DOHH2 (cell line): Measurements from ENCODE around the gene KIF1C.
A peak's percentile ranks its signal among the peaks of the same experiment; 100 is the strongest.
"Not testable (repeated sequence)": the region's sequence is repeated elsewhere in the genome, so short reads cannot be mapped to it uniquely, and the experiment has no call there.

Source experiments
- H3F3A ChIP-seq: fragments of 200-600 bp; sonication (generic), shearing (Covaris generic); 2 replicates; pipeline ENCODE4 v1.6.0; 2016; ENCODE audit warnings: antibody characterized with exemption, mild to moderate bottlenecking; ENCODE audit not compliant: control insufficient read depth, insufficient read depth
- H3K27ac ChIP-seq: fragments of 200-600 bp; sonication (generic); 2 replicates; pipeline ENCODE4 v1.5.1; 2014; ENCODE audit warnings: low read depth, mild to moderate bottlenecking, low read length, moderate library complexity
- H3K27me3 ChIP-seq: fragments of 200-600 bp; sonication (generic); 2 replicates; pipeline ENCODE4 v1.6.1; 2014; ENCODE audit warnings: mild to moderate bottlenecking, low read length, mixed read lengths; ENCODE audit not compliant: control insufficient read depth
- H3K36me3 ChIP-seq: fragments of 200-600 bp; sonication (generic); 2 replicates; pipeline ENCODE4 v1.6.1; 2014; ENCODE audit warnings: mild to moderate bottlenecking, low read length, moderate library complexity, mixed read lengths; ENCODE audit not compliant: control insufficient read depth
- H3K4me1 ChIP-seq: fragments of 200-600 bp; sonication (generic); 2 replicates; pipeline ENCODE4 v1.6.1; 2014; ENCODE audit warnings: mild to moderate bottlenecking, low read length, mixed read lengths; ENCODE audit not compliant: control insufficient read depth
- H3K4me2 ChIP-seq: fragments of 200-600 bp; sonication (generic); 2 replicates; pipeline ENCODE4 v1.6.0; 2014; ENCODE audit warnings: mild to moderate bottlenecking, low read length, moderate library complexity
- H3K4me3 ChIP-seq: fragments of 200-600 bp; sonication (generic); 2 replicates; pipeline ENCODE4 v1.5.1; 2014; ENCODE audit warnings: mild to moderate bottlenecking, low read length, mixed read lengths
- H3K79me2 ChIP-seq: fragments of 200-600 bp; sonication (generic); 2 replicates; pipeline ENCODE4 v1.6.1; 2014; ENCODE audit warnings: mild to moderate bottlenecking, low read length, mixed read lengths; ENCODE audit not compliant: control insufficient read depth
- H3K9me2 ChIP-seq: fragments of 200-600 bp; sonication (generic); replicated peaks from 2 replicates; pipeline ENCODE4 v1.6.1; 2014; ENCODE audit warnings: mild to moderate bottlenecking, low read length, mixed read lengths; ENCODE audit not compliant: control insufficient read depth
- H3K9me3 ChIP-seq: fragments of 200-600 bp; sonication (generic); 2 replicates; pipeline ENCODE4 v1.6.1; 2014; ENCODE audit warnings: antibody characterized with exemption, low read length, mixed read lengths; ENCODE audit not compliant: control insufficient read depth, insufficient read depth
- H4K20me1 ChIP-seq: fragments of 200-600 bp; sonication (generic); 2 replicates; pipeline ENCODE4 v1.6.0; 2014; ENCODE audit warnings: low read depth, mild to moderate bottlenecking, antibody characterized with exemption, low read length, moderate library complexity; ENCODE audit not compliant: control insufficient read depth, insufficient read depth
- CTCF ChIP-seq: fragments of 200-600 bp; sonication (generic); IDR thresholded peaks from one replicate; pipeline ENCODE4 v1.5.1; 2014; ENCODE audit warnings: antibody characterized with exemption, mild to moderate bottlenecking, low read depth, low read length; ENCODE audit not compliant: poor library complexity, severe bottlenecking
- EZH2phosphoT487 ChIP-seq: fragments of 200-600 bp; sonication (generic); IDR thresholded peaks from 2 replicates; pipeline ENCODE4 v1.6.1; 2017; ENCODE audit warnings: borderline replicate concordance, mild to moderate bottlenecking, antibody characterized with exemption, low read length, moderate library complexity, mixed read lengths

Gene KIF1C

GRCh38 chr17:5023588-5024147 is 25.9 kb downstream of the KIF1C start:
- no peaks in the 10 kb centered on the region for H3K79me2 ChIP-seq
- H3K27me3 ChIP-seq = no peaks in the 10 kb centered on the region
- H3K4me3 ChIP-seq = no peak overlapping the region
- H4K20me1 ChIP-seq = no peaks in the 10 kb centered on the region
- no peak overlapping the region for H3K27ac ChIP-seq
- H3K9me3 ChIP-seq = no peaks in the 10 kb centered on the region
- peaks cover 17% of the 10 kb centered on the region for H3K36me3 ChIP-seq
- no peak overlapping the region for H3K4me2 ChIP-seq
- no peaks in the 10 kb centered on the region for H3K4me1 ChIP-seq
- H3K9me2 ChIP-seq = no peaks in the 10 kb centered on the region
- TF ChIP-seq CTCF = no peak
- no peak for TF ChIP-seq EZH2phosphoT487
- peaks cover 8% of the 10 kb centered on the region for H3F3A ChIP-seq

GRCh38 chr17:5024604-5025003 is 26.9 kb downstream of the KIF1C start:
- H3K27me3 ChIP-seq = no peaks in the 10 kb centered on the region
- TF ChIP-seq CTCF = no peak
- TF ChIP-seq EZH2phosphoT487 = no peak
- H3F3A ChIP-seq = peaks cover 8% of the 10 kb centered on the region
- no peaks in the 10 kb centered on the region for H3K9me2 ChIP-seq
- no peak overlapping the region for H3K4me3 ChIP-seq
- H3K36me3 ChIP-seq = peaks cover 17% of the 10 kb centered on the region
- no peak overlapping the region for H3K27ac ChIP-seq
- no peaks in the 10 kb centered on the region for H4K20me1 ChIP-seq
- no peaks in the 10 kb centered on the region for H3K9me3 ChIP-seq
- no peak overlapping the region for H3K4me2 ChIP-seq
- no peaks in the 10 kb centered on the region for H3K79me2 ChIP-seq
- no peaks in the 10 kb centered on the region for H3K4me1 ChIP-seq

- H3K4me1 ChIP-seq = peaks cover 18% of the 10 kb centered on the region
- H3K36me3 ChIP-seq = peaks cover 8% of the 10 kb centered on the region; the same call in 1 of the 2 replicates
- no peak overlapping the region for H3K4me3 ChIP-seq
- H3K9me3 ChIP-seq = no peaks in the 10 kb centered on the region
- no peak for TF ChIP-seq CTCF
- TF ChIP-seq EZH2phosphoT487 = no peak
- H4K20me1 ChIP-seq = no peaks in the 10 kb centered on the region
- H3K79me2 ChIP-seq = no peaks in the 10 kb centered on the region
- no peaks in the 10 kb centered on the region for H3K27me3 ChIP-seq
- no peak overlapping the region for H3K4me2 ChIP-seq
- H3K9me2 ChIP-seq = no peaks in the 10 kb centered on the region
- H3F3A ChIP-seq = peaks cover 14% of the 10 kb centered on the region
- no peak overlapping the region for H3K27ac ChIP-seq
Observed at GRCh38 chr17:5027299-5027698, 29.5 kb downstream of the KIF1C start.

- Histone ChIP-seq H3K9me2 (no peaks in the 10 kb centered on the region), H3K36me3 (0 out of 2 replicates have a peak, but pooled peaks cover 5% of the 10 kb centered on the region), H3K27me3 (no peaks in the 10 kb centered on the region), H3K79me2 (no peaks in the 10 kb centered on the region), H3K4me2 (no peak overlapping the region), H3K27ac (no peak overlapping the region), H3K4me3 (no peak overlapping the region), H3K9me3 (no peaks in the 10 kb centered on the region), H3K4me1 (peaks cover 23% of the 10 kb centered on the region), H4K20me1 (no peaks in the 10 kb centered on the region), H3F3A (peaks cover 16% of the 10 kb centered on the region)
- TF ChIP-seq EZH2phosphoT487 (no peak), CTCF (no peak)
Observed at GRCh38 chr17:5027916-5028315, 30.2 kb downstream of the KIF1C start.

- not testable (repeated sequence) for H3K9me2 ChIP-seq, H3K4me3 ChIP-seq, H3K27me3 ChIP-seq, H3K79me2 ChIP-seq, H3K9me3 ChIP-seq, H4K20me1 ChIP-seq, H3K36me3 ChIP-seq, H3K27ac ChIP-seq
- Histone ChIP-seq H3F3A (peaks cover 16% of the 10 kb centered on the region), H3K4me1 (peaks cover 28% of the 10 kb centered on the region), H3K4me2 (peak overlapping the region; percentile 72; the same call in 1 of the 2 replicates)
Observed at GRCh38 chr17:5030168-5030567, 32.4 kb downstream of the KIF1C start.
